Gastroesophageal sphincter (tissue), 4 donors: ENCODE results near the gene PFKL. TPM values are rescaled to one million over a fixed set of nuclear protein-coding genes. Genes with fewer than 3 reads are reported as not detected.

ENCODE experiments used
- total RNA-seq, 4 donors: library from RNA; depleted of rRNA; stranded (reverse); fragments of >200 nt; gene quantifications; one replicate each; pipeline ENCODE4 v1.1.0, GENCODE V29; 2016

Gene PFKL
- total RNA-seq, 4 donors from 2014 or later = 57.7 to 103 (median 72.1) TPM

Other genes with a start within 250 kb of the PFKL start
- 1 to 10 TPM; 3.4 to 9.2 (median 6.1) TPM for gene PWP2, start 192.7 kb upstream of the PFKL start, total RNA-seq
- 10 to 100 TPM in 2 of 4 donors, 1 to 10 TPM in 2; 6.1 to 35.6 (median 9.5) TPM for gene GATD3, start 166.4 kb upstream of the PFKL start, total RNA-seq
- 1 to 10 TPM in 2 of 4 donors, under 1 TPM in 2; 0.40 to 1.9 (median 0.80) TPM for gene ICOSLG, start 59.1 kb upstream of the PFKL start, total RNA-seq
- not detected for gene DNMT3L, start 38.2 kb upstream of the PFKL start, total RNA-seq
- gene AIRE, start 14.2 kb upstream of the PFKL start, total RNA-seq = not detected
- gene CFAP410, start 39.3 kb downstream of the PFKL start, total RNA-seq = 10 to 100 TPM; 26.2 to 35.0 (median 30.2) TPM
- 1 to 10 TPM; 1.0 to 3.3 (median 3.1) TPM for gene TRPM2, start 53.6 kb downstream of the PFKL start, total RNA-seq
- 1 to 10 TPM; 2.7 to 8.3 (median 6.7) TPM for gene LRRC3, start 155.5 kb downstream of the PFKL start, total RNA-seq
- gene KRTAP10-1, start 240.1 kb downstream of the PFKL start, total RNA-seq = not detected